ENCODE results near the gene TMEM266.

GRCh38 chr15:76151599-76151974, 91.8 kb downstream of the TMEM266 start:
- TF ChIP-seq YY1 (IDR thresholded peaks at IDR 0.05; ENCODE audit: insufficient read depth, insufficient read length): no peak
- no peak for TF ChIP-seq ZNF274 (IDR thresholded peaks at IDR 0.05; ENCODE audit: low read depth, low read length)
